GM21723 (cell line): Measurements from ENCODE around the gene ZNF57.
"Not testable (repeated sequence)": the region's sequence is repeated elsewhere in the genome, so short reads cannot be mapped to it uniquely, and the experiment has no call there.

Experiments used
- ATAC-seq: cut with Tn5 transposase; IDR thresholded peaks from one replicate; pipeline ENCODE4 v1.9.1; 2021; ENCODE audit warnings: mild to moderate bottlenecking, moderate library complexity; ENCODE audit not compliant: unreplicated experiment

ZNF57 gene

GRCh38 chr19:2950286-2951124 lies 49.8 kb downstream of the ZNF57 start:
- ATAC-seq, result peak; percentile 91

- no peak for ATAC-seq
Observed at GRCh38 chr19:2952953-2953481, 52.3 kb downstream of the ZNF57 start.

GRCh38 chr19:2957160-2957559 lies 56.4 kb downstream of the ZNF57 start:
- no peak for ATAC-seq

GRCh38 chr19:2960120-2960519 lies 59.4 kb downstream of the ZNF57 start:
- no peak for ATAC-seq

GRCh38 chr19:2962018-2962670 lies 61.4 kb downstream of the ZNF57 start:
- ATAC-seq, result no peak

GRCh38 chr19:2963122-2963521 lies 62.4 kb downstream of the ZNF57 start:
- ATAC-seq, result no peak

- ATAC-seq, result not testable (repeated sequence)
Observed at GRCh38 chr19:2963631-2964030, 62.9 kb downstream of the ZNF57 start.

- ATAC-seq, result no peak
Observed at GRCh38 chr19:2964874-2965273, 64.1 kb downstream of the ZNF57 start.

GRCh38 chr19:2967972-2968371 lies 67.2 kb downstream of the ZNF57 start:
- no peak for ATAC-seq
